Stimulated activated naive CD8-positive, alpha-beta T cell treated with anti-CD3 and anti-CD28 coated beads, Interleukin-15, Interleukin-2, amounts not matched to agents 100 ng/mL and 50 ng/mL, for 24 hours (primary cell): ENCODE measurements around the gene VPS25.
A peak's percentile ranks its signal among the peaks of the same experiment; 100 is the strongest.
"Not testable (repeated sequence)": the region's sequence is repeated elsewhere in the genome, so short reads cannot be mapped to it uniquely, and the experiment has no call there.

ENCODE experiments used
- H3K27ac Mint-ChIP-seq: one replicate; pipeline ENCODE4 v1.8.0; 2021; ENCODE audit warnings: mild to moderate bottlenecking, mixed read lengths
- H3K27me3 Mint-ChIP-seq: one replicate; pipeline ENCODE4 v1.8.0; 2021; ENCODE audit warnings: mixed read lengths
- H3K36me3 Mint-ChIP-seq: one replicate; pipeline ENCODE4 v1.8.0; 2021; ENCODE audit warnings: low read depth, mixed read lengths
- H3K4me1 Mint-ChIP-seq: one replicate; pipeline ENCODE4 v1.8.0; 2021; ENCODE audit warnings: low read depth, mixed read lengths
- H3K4me3 Mint-ChIP-seq: one replicate; pipeline ENCODE4 v1.8.0; 2021; ENCODE audit warnings: mild to moderate bottlenecking, mixed read lengths
- H3K9me3 Mint-ChIP-seq: one replicate; pipeline ENCODE4 v1.8.0; 2021; ENCODE audit warnings: mixed read lengths

VPS25 gene

GRCh38 chr17:42759982-42760651 lies 13.1 kb upstream of the VPS25 start:
- Mint-ChIP-seq H3K36me3 (no peaks in the 10 kb centered on the region), H3K4me3 (peak overlapping the region; percentile 51), H3K27me3 (peaks cover 63% of the 10 kb centered on the region), H3K9me3 (no peaks in the 10 kb centered on the region), H3K27ac (no peak overlapping the region), H3K4me1 (peaks cover 10% of the 10 kb centered on the region)

GRCh38 chr17:42760652-42761581 lies 12.3 kb upstream of the VPS25 start, which contains the start of gene RAMP2:
Gene RAMP2, plus strand, starts transcription at chr17:42761227. Its CDS starts 35 bp downstream, at chr17:42761262.
- peak within 1 kb of the TSS; percentile 51 for H3K4me3 Mint-ChIP-seq
- no peaks in the 10 kb centered on the region for H3K9me3 Mint-ChIP-seq
- peaks cover 10% of the 10 kb centered on the region for H3K4me1 Mint-ChIP-seq
- H3K36me3 Mint-ChIP-seq, result no peaks in the 10 kb centered on the region
- no peak within 1 kb of the TSS for H3K27ac Mint-ChIP-seq
- peaks cover 65% of the 10 kb centered on the region for H3K27me3 Mint-ChIP-seq

GRCh38 chr17:42761638-42762037 lies 11.6 kb upstream of the VPS25 start:
- no peak overlapping the region for H3K4me3 Mint-ChIP-seq
- no peak overlapping the region for H3K27ac Mint-ChIP-seq
- no peaks in the 10 kb centered on the region for H3K9me3 Mint-ChIP-seq
- no peaks in the 10 kb centered on the region for H3K36me3 Mint-ChIP-seq
- H3K4me1 Mint-ChIP-seq, result peaks cover 10% of the 10 kb centered on the region
- H3K27me3 Mint-ChIP-seq, result peaks cover 60% of the 10 kb centered on the region

GRCh38 chr17:42766124-42766523 lies 7.1 kb upstream of the VPS25 start:
- no peak overlapping the region for H3K4me3 Mint-ChIP-seq
- no peaks in the 10 kb centered on the region for H3K9me3 Mint-ChIP-seq
- H3K27me3 Mint-ChIP-seq, result peaks cover 45% of the 10 kb centered on the region
- no peaks in the 10 kb centered on the region for H3K4me1 Mint-ChIP-seq
- no peak overlapping the region for H3K27ac Mint-ChIP-seq
- no peaks in the 10 kb centered on the region for H3K36me3 Mint-ChIP-seq

GRCh38 chr17:42767512-42767911 lies 5.7 kb upstream of the VPS25 start:
- Mint-ChIP-seq H3K9me3 (no peaks in the 10 kb centered on the region), H3K27ac (no peak overlapping the region), H3K4me1 (peaks cover 6% of the 10 kb centered on the region), H3K27me3 (peaks cover 36% of the 10 kb centered on the region), H3K4me3 (no peak overlapping the region), H3K36me3 (no peaks in the 10 kb centered on the region)

- not testable (repeated sequence) for H3K9me3 Mint-ChIP-seq, H3K27ac Mint-ChIP-seq
Measured at GRCh38 chr17:42768006-42768405, 5.2 kb upstream of the VPS25 start.

GRCh38 chr17:42769964-42770363 lies 3.3 kb upstream of the VPS25 start:
- not testable (repeated sequence) for H3K36me3 Mint-ChIP-seq, H3K4me3 Mint-ChIP-seq, H3K9me3 Mint-ChIP-seq, H3K27ac Mint-ChIP-seq
- Mint-ChIP-seq H3K27me3 (peaks cover 20% of the 10 kb centered on the region), H3K4me1 (peaks cover 30% of the 10 kb centered on the region)

More at GRCh38 chr17:42768006-42768405, 5.2 kb upstream of the VPS25 start:
- not testable (repeated sequence) for H3K4me3 Mint-ChIP-seq, H3K36me3 Mint-ChIP-seq
- Mint-ChIP-seq H3K27me3 (peaks cover 31% of the 10 kb centered on the region), H3K4me1 (peaks cover 10% of the 10 kb centered on the region)

GRCh38 chr17:42772945-42773289 lies 332 bp upstream of the VPS25 start:
- peaks cover 30% of the 10 kb centered on the region for H3K36me3 Mint-ChIP-seq
- peak overlapping the region; percentile 96 for H3K27ac Mint-ChIP-seq
- peak overlapping the region; percentile 100 for H3K4me3 Mint-ChIP-seq
- peaks cover 6% of the 10 kb centered on the region for H3K27me3 Mint-ChIP-seq
- peaks cover 35% of the 10 kb centered on the region for H3K4me1 Mint-ChIP-seq
- no peaks in the 10 kb centered on the region for H3K9me3 Mint-ChIP-seq

- H3K27me3 Mint-ChIP-seq, result no peaks in the 10 kb centered on the region
- H3K36me3 Mint-ChIP-seq, result peaks cover 39% of the 10 kb centered on the region
- peak overlapping the region; percentile 96 for H3K27ac Mint-ChIP-seq
Measured at GRCh38 chr17:42774066-42774745, 957 bp downstream of the VPS25 start.

GRCh38 chr17:42775534-42776098 lies 2.4 kb downstream of the VPS25 start:
- Mint-ChIP-seq H3K4me3 (no peak overlapping the region), H3K36me3 (peaks cover 45% of the 10 kb centered on the region), H3K4me1 (peaks cover 35% of the 10 kb centered on the region), H3K27ac (no peak overlapping the region), H3K9me3 (no peaks in the 10 kb centered on the region), H3K27me3 (no peaks in the 10 kb centered on the region)

More at GRCh38 chr17:42774066-42774745, 957 bp downstream of the VPS25 start:
- H3K9me3 Mint-ChIP-seq, result no peaks in the 10 kb centered on the region
- H3K4me1 Mint-ChIP-seq, result peaks cover 35% of the 10 kb centered on the region
- peak overlapping the region; percentile 100 for H3K4me3 Mint-ChIP-seq

- Mint-ChIP-seq H3K4me1 (peaks cover 27% of the 10 kb centered on the region), H3K36me3 (peaks cover 45% of the 10 kb centered on the region), H3K4me3 (no peak overlapping the region), H3K9me3 (no peaks in the 10 kb centered on the region), H3K27me3 (peaks cover 23% of the 10 kb centered on the region), H3K27ac (no peak overlapping the region)
Measured at GRCh38 chr17:42778570-42778969, 5.3 kb downstream of the VPS25 start.

- H3K9me3 Mint-ChIP-seq, result no peaks in the 10 kb centered on the region
- no peak overlapping the region for H3K4me3 Mint-ChIP-seq
- H3K27me3 Mint-ChIP-seq, result peaks cover 31% of the 10 kb centered on the region
- peaks cover 23% of the 10 kb centered on the region for H3K4me1 Mint-ChIP-seq
- peaks cover 41% of the 10 kb centered on the region for H3K36me3 Mint-ChIP-seq
- H3K27ac Mint-ChIP-seq, result no peak overlapping the region
Measured at GRCh38 chr17:42779304-42779935, 6.2 kb downstream of the VPS25 start.

GRCh38 chr17:42779936-42780850 lies 6.9 kb downstream of the VPS25 start, which contains the start of gene WNK4:
Gene WNK4, plus strand, starts transcription at chr17:42780610. Its CDS starts 89 bp downstream, at chr17:42780699.
- Mint-ChIP-seq H3K9me3 (no peaks in the 10 kb centered on the region), H3K4me3 (no peak within 1 kb of the TSS), H3K27me3 (peaks cover 38% of the 10 kb centered on the region), H3K27ac (no peak within 1 kb of the TSS), H3K4me1 (peaks cover 21% of the 10 kb centered on the region), H3K36me3 (peaks cover 34% of the 10 kb centered on the region)
